Fibroblast of skin of left biceps (primary cell): Measurements from ENCODE around the gene TOP1.

Experiments used
- DNase-seq, 2 experiments: peaks; one replicate each; pipeline ENCODE4 v3.0.0-alpha.2; 2013; ENCODE audit warnings: low read depth in 2 of 2

Gene TOP1

GRCh38 chr20:41028359-41029149, at the start of gene TOP1:
Gene TOP1 (plus strand): TSS chr20:41028822. CDS start chr20:41029068, 246 bp downstream.
- DNase-seq: peak; percentile 99

DNA sequence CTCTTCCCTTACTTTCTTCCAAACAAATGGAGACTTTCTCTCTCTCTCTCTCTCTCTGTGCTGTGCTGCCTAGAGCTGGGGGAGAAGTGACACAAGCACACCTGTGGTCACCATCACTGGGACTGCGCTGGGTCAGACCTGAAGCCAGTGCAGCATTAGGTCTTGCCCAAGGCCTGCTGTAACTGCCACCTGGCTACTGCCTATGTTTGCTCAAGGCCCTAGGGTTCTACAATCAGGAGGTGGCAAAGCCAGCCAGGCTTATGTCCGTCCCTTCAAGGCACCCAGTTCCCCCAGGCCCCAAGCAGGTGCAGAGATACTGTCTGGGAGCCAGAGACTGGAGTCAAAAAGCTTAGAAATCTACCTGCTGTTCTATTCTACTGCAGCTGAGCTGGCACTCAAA, 49.4 kb upstream of the TOP1 start:
- DNase-seq: no peak

- DNase-seq: no peak
These were observed 48.4 kb upstream of the TOP1 start for GRCh38 chr20:40980106-40980827.

DNA sequence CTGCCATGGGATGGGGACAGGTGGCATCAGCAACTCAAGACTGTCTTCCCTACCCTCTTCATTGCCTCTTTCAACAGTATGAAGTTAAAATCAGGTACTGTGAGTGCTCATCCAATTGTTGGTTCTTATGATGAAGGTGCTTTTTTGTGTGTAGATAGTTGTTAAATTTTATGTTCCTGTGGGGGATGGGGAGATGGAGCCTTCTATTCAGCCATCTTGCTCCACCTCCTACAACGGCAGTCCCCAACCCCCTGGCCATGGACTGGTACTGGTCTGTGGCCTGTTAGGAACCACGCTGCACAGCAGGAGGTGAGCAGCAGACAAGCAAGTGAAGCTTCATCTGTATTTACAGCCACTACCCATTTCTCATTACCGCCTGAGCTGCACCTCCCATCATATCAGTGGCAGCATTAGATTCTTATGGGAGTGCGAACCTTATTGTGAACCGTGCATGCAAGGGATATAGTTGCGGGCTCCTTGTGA, 47.8 kb upstream of the TOP1 start:
- no peak for DNase-seq

GRCh38 chr20:40982415-40983145, 46.0 kb upstream of the TOP1 start:
- DNase-seq: no peak

DNA sequence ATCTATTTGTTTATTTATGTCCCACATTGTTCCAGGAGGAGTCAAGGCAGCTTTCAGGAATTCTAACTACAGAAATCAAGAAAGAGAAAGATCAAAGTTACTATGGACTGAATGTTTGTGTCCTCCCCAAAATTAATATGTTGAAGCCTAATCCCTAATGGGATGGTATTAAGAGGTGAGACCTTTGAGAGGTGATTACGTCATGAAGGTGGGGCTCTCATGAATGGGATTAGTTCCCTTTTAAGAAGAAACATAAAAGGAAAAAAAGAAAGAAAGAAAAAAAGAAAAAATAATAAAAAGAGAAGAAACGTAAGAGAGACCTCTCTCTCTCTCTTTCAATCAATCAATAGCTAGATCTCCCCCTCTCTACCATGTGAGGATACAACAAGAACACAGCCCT, 44.7 kb upstream of the TOP1 start:
- DNase-seq: no peak

- DNase-seq: no peak
These were observed 44.1 kb upstream of the TOP1 start for GRCh38 chr20:40984496-40984895.

DNA sequence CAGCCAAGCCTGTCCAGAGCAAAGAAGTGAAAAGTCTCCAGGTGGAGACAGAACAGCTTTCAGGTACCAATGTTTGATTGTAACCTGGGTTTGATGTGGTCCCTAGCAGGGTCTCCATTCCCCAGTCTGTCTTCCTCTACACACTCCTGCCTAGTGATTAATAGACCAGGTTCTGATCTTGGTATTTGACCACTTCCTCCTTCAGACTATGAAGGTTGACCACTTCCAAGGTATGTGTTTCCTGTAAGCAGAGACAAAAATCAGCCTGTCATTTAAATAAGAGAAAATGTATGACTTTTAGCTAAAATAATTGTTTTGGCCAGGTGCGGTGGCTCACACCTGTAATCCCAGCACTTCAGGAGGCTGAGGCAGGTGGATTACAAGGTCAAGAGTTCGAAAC, 41.8 kb upstream of the TOP1 start:
- no peak for DNase-seq

GRCh38 chr20:40990542-40991120, 38.0 kb upstream of the TOP1 start:
- peak; percentile 64 to 66 for DNase-seq

DNA sequence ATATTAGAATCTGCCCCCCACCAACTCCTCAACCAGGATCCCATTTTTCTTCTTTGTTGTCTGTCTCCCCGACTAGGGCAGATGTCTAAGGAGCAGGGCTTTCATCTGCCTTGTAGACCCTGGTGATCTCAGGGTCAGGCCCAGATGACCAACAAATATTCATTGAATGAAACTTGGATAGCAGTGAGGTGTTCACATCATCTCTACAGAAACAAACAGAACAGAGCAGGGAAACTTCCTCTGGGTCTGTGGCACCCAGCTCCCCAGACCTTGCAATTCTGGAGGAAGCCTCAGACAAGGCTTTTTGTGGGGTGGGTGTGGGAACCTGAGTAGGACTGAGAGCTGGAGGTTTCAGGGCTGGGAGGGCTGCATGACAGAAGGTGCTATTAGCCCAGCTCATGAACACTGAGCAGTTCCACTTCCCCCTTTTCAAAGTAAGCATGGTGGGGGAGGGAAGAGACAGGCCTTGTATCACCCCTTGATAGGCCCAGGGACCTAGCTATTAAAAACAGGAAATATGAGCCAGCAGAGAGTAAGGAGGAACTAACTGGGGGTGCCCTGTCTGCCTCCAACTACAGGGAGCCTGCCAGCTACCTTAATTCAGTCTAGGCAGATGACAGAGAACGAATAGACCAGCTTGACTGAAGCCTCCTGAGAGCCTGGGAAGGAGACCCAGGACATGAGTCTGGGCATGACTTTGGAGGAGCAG, 37.3 kb upstream of the TOP1 start:
- no peak for DNase-seq

DNA sequence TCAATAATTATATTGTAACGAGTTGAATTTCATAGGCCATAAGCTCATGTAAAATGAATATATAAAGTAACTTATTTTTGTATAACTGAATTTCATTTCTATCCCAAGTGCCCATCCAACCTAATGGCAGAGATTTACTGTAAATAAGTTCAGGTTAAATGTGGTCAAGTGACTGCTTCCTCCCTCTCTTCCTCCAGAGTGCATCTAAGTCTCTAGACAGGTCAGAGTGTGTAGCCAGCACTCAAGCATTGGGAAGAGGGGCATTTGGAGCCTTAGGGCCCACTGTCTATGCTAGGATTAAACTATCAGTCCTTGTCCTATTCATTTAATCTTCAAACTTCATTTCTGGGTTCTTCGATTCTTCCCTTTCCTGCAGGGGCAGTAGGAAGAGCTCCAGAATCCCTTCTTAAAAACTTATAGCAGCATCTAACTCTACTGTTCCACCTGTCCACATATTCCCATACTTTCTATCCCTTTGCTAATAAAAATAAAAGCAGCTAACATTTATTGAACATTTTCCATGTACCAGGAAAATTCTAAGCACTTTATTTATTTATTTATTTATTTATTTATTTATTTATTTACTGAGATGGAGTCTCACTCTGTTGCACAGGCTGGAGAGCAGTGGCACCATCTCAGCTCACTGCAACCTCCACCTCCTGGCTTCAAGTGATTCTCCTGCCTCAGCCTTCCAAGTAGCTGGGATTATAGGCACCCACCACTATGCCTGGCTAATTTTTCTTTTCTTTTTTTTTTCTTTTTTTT, 36.1 kb upstream of the TOP1 start:
- no peak for DNase-seq

DNA sequence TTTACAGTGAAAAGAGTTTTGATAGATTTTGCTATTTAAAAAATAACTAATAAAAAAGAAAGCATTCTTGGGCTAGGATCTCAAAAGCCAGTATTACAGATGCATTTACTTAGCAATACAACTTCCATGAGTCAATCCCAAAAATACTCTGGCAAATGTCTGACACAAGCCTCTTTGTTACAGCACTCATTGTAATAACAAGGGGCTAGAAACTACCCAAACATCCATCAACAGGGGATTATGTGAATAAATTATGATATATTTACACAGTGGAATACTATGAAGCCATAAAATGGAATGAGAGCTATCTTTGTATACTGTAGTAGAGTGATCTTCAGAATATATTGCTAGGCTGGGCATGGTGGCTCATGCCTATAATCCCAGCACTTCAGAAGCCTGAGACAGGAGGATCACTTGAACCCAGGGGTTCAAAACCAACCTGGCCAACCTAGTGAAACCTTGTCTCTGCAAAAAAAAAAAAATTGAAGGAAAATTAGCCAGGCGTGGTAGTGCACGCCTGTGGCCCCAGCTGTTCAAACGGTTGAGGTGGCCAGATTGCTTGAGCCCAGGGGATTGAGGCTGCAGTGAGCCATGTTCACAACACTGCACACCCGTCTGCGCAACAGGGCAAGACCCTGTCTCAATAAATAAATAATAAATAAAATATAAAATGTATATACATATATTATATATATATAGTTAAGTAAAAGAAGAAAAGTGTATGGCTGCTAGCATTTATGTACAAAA, 34.7 kb upstream of the TOP1 start:
- DNase-seq: no peak

DNA sequence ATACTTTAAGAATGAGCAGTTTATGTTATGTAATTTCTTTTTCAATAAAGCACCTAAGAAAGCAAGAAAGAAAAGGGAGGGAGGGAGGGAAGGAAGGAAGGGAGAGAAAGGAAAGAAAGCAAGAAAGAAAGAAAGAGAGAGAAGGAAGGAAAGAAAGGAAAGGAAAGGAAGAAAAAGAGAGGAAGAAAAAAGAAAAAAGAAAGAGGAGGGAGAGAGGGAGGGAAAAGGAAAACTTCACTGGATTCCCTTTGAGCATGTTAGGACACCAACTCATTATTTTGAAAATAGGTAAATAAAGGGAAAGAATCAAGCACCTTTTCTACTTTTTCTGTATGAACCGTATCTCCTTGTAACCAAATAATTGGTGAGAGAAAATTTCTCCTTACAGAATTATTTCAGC, 32.3 kb upstream of the TOP1 start:
- DNase-seq: no peak

DNA sequence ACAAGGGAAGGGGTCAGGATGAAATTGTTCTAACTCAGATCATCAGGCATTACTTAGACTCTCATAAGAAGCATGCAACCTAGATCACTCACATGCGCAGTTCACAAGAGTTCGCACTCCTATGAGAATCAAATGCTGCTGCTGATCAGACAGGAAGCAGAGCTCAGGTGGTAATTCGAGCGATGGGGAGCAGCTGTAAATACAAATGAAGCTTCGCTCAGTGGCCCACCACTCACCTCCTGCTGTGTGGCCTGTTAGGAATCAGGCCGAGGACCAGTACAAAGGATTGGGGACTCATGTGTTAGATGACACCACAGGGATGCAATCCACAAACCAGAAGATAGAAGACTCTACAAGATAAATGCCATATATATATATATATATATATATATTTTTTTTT, 31.5 kb upstream of the TOP1 start:
- DNase-seq: no peak

- no peak for DNase-seq
These were observed 28.8 kb upstream of the TOP1 start for GRCh38 chr20:40999841-41000240.

DNA sequence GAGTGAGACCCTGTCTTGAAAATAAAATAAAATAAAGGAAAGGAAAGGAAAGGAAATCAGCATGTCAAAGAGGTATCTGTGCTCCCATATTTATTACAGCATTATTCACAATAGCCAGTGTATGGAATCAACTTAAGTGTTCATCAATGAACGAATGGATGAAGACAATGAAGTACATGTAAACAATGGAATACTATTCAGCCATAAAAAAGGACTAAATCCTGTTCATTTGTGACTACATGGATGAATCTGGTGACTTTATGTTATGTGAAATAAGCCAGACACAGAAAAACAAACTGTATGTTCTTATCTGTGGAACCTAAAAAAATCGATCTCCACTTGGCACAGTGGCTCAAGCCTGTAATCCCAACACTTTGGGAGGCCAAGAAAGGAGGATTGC, 28.0 kb upstream of the TOP1 start:
- DNase-seq: no peak

- no peak for DNase-seq
These were observed 27.1 kb upstream of the TOP1 start for GRCh38 chr20:41001497-41001896.

- no peak for DNase-seq
These were observed 25.8 kb upstream of the TOP1 start for GRCh38 chr20:41002842-41003142.

GRCh38 chr20:41003143-41003935, 25.3 kb upstream of the TOP1 start:
- peak; percentile 95 for DNase-seq
